ENCODE results near the gene FOXP4.

DNA sequence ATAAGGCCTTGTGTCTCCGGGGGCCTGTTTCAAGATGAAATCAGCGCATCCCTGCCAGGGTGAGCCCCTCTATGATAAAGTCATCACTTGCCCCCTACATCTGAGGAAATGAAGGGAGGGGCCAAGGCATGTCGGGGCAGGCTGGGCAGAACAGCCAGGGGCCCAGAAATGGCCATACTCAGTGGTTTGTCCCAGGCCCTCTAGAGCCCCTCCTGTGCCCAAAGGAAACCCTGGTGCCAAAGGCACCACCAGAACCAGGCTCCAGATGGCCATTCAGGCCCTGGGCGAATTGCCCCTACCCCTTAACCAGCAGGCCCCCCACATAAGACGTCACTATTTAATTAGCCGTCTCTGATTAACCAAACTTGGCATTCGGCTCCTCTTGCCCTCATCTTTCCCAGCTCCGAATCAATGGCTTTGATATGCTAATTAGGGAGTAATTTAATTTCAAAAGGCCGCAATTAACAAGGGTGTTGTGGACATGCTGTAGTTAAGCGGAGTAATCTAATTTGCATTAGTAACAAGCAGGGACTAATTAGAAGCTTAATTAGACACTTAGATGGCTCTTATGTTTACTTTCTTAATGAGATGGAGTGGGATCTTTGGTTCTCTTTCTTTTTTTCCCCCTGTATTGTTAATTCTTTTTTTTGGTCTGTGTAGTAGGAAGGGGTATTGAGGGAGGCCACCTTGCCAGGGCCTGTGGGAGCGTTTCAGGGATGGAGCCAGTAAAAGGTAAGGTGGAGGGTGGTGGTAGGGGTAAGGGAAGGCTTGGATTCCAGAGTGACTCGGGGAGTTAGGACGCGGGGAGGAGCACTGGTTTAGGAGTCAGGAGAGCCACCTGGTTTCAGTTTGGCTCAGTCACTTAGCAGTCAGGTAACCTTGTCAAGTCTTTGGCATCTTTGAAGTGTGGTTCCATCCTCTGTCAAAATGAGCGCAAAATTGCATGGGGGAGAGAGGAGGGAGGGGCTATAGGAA lies 9.4 kb downstream of the FOXP4 start:
- TF ChIP-seq, protein P1, sequence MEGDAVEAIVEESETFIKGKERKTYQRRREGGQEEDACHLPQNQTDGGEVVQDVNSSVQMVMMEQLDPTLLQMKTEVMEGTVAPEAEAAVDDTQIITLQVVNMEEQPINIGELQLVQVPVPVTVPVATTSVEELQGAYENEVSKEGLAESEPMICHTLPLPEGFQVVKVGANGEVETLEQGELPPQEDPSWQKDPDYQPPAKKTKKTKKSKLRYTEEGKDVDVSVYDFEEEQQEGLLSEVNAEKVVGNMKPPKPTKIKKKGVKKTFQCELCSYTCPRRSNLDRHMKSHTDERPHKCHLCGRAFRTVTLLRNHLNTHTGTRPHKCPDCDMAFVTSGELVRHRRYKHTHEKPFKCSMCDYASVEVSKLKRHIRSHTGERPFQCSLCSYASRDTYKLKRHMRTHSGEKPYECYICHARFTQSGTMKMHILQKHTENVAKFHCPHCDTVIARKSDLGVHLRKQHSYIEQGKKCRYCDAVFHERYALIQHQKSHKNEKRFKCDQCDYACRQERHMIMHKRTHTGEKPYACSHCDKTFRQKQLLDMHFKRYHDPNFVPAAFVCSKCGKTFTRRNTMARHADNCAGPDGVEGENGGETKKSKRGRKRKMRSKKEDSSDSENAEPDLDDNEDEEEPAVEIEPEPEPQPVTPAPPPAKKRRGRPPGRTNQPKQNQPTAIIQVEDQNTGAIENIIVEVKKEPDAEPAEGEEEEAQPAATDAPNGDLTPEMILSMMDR (IDR thresholded peaks at IDR 0.05): no peak
- no peak for TF ChIP-seq POLR2A (IDR thresholded peaks at IDR 0.05)

All from breast epithelium (tissue), 3 donors.